HG03066 (cell line): ENCODE measurements around the gene CPD.
A peak's percentile ranks its signal among the peaks of the same experiment; 100 is the strongest.
"Not testable (repeated sequence)": the region's sequence is repeated elsewhere in the genome, so short reads cannot be mapped to it uniquely, and the experiment has no call there.

ENCODE experiments used
- ATAC-seq: cut with Tn5 transposase; IDR thresholded peaks from one replicate; pipeline ENCODE4 v1.9.1; 2021; ENCODE audit warnings: low read depth; ENCODE audit not compliant: unreplicated experiment

The CPD gene

GRCh38 chr17:30378825-30379302, at the start of gene CPD:
TSS of gene CPD (plus strand) at chr17:30378927. CDS start at chr17:30378981, 54 bp downstream.
- peak; percentile 69 for ATAC-seq

GRCh38 chr17:30332057-30332542, 46.6 kb upstream of the CPD start:
- peak; percentile 66 for ATAC-seq

- no peak for ATAC-seq
Observed at GRCh38 chr17:30333503-30334360, 45.0 kb upstream of the CPD start, which contains the start of gene TMIGD1. TSS of gene TMIGD1 (minus strand) at chr17:30334057. CDS start at chr17:30332133, 1,924 bp downstream.

- ATAC-seq, result no peak
Observed at GRCh38 chr17:30334421-30334820, 44.3 kb upstream of the CPD start.

- no peak for ATAC-seq
Observed at GRCh38 chr17:30336369-30337171, 42.2 kb upstream of the CPD start.

- no peak for ATAC-seq
Observed at GRCh38 chr17:30337393-30337999, 41.2 kb upstream of the CPD start.

- ATAC-seq, result no peak
Observed at GRCh38 chr17:30339086-30339485, 39.6 kb upstream of the CPD start.

- no peak for ATAC-seq
Observed at GRCh38 chr17:30340801-30341356, 37.8 kb upstream of the CPD start.

- no peak for ATAC-seq
Observed at GRCh38 chr17:30341703-30342249, 37.0 kb upstream of the CPD start.

GRCh38 chr17:30343244-30343643, 35.5 kb upstream of the CPD start:
- ATAC-seq, result not testable (repeated sequence)

- no peak for ATAC-seq
Observed at GRCh38 chr17:30343796-30344195, 34.9 kb upstream of the CPD start.

- ATAC-seq, result no peak
Observed at GRCh38 chr17:30344283-30345088, 34.2 kb upstream of the CPD start.

- ATAC-seq, result no peak
Observed at GRCh38 chr17:30345089-30345433, 33.7 kb upstream of the CPD start.

GRCh38 chr17:30345527-30346075, 33.1 kb upstream of the CPD start:
- ATAC-seq, result no peak

- ATAC-seq, result no peak
Observed at GRCh38 chr17:30346221-30346795, 32.4 kb upstream of the CPD start.

GRCh38 chr17:30347488-30347887, 31.2 kb upstream of the CPD start:
- ATAC-seq, result no peak

- no peak for ATAC-seq
Observed at GRCh38 chr17:30349252-30349651, 29.5 kb upstream of the CPD start.

GRCh38 chr17:30351263-30351662, 27.5 kb upstream of the CPD start:
- not testable (repeated sequence) for ATAC-seq

GRCh38 chr17:30351735-30352134, 27.0 kb upstream of the CPD start:
- ATAC-seq, result no peak
